NCI-H526 treated with DMSO at 0.1 percent for 48 hours (cell line): ENCODE results near the gene FHL2.

Experiments used
- DNase-seq: peaks from one replicate; lab custom pipeline; 2025; lab: John Stamatoyannopoulos, UW

Gene FHL2

DNA sequence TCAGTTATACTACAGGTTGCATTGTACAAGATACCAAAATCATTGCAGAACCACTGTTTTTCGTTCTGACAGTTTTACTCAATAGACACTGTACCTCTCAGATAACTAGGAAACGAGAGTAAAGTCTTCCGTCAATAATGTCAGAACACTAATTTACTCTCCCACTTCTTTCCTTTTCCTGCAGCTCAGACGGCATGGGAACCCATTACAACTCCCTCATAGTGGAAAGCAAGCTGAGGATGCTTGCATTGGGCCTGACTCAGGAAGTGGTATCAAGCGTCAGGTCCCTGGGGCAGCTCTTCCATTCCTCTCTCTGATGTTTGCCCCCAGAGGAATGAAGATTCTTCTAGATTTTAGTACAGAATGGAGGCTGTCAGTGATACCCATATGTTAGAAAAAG, 23.9 kb upstream of the FHL2 start:
- DNase-seq: no peak

DNA sequence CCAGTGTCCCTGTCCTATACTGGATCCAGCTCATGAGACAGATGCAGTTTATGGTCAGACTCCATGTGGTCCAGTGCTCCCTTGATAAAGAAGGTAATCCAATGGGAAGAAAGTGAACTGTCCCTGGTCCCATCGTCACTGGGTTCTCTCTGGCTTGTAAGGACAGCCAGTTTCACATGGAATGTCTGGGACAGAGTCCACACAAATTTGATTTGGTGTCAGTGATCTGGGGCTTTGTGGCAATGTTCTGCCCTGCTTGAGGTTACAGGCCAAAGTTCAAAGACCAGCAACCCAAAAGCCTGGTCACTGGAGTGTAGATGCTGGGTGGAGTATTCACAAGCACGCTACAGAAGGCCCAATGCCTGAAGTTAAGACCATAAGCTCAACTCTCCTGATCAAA, 22.2 kb upstream of the FHL2 start:
- DNase-seq: no peak

GRCh38 chr2:105418522-105418921, 19.7 kb upstream of the FHL2 start:
- no peak for DNase-seq

DNA sequence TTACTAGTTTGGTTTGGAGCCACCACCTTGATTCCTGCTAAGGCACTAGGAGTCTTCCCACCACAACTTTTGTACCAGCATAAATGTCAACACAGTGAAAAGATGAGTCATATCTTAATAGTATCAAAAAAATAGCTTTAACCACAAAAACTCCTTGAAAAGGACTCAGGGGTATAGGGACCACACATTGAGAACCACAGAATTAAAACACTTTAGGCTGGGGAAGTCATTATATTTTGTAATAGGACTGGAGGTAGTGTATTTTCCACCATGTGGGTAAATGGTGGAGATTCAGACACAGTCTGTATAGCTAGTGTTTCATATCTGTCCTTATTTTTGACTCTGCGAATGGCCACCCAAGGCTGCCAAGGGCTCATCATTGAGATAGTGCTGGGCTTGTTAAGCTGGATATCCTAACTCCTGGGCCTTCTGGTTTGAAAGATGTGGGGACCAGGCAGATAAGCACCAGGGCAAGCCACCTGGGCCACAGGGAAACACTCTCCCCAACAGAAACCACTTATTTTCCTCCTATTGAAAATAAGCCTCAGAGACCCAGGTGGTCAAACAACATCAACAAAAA, 19.1 kb upstream of the FHL2 start:
- DNase-seq: no peak

- DNase-seq: no peak
Measured at GRCh38 chr2:105416156-105416555, 17.3 kb upstream of the FHL2 start.

DNA sequence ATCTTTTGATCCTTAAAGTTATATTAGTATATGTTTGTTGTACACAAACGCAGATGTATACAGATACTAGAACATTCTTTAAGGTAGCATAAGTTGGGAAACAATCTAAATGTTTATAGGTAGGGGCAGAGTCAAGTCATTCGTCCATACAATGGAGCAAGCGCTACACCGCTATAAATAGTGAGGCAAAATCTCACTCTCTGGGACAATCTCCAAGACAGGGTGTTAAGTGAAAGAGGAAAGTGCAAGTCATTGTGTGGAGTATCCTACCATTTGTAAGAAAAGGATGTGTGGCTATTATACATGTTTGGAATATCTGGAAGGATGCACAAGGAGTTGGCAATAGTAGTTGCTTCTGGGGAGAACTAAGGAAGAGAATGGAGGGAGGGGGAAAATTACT, 16.2 kb upstream of the FHL2 start:
- no peak for DNase-seq

DNA sequence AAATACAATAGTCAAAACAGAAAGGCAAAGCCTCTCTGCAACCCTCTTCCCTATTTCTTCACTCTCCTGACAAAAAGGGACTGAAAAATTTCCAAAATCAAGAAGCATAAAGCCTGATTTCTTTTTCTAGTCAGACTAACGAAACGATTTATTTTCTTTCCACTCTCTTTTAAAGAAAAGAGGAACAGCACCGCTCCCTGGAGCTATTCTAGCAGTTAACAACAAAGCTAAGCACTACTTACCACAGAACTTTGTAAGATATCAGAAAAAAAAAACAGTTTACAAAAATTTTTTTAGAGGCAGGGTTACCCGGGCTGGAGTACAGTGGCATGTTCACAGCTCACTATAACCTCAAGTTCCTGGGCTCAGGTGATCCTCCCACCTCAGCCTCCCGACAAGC, 14.4 kb upstream of the FHL2 start:
- no peak for DNase-seq

- DNase-seq: no peak
Measured at GRCh38 chr2:105412584-105412983, 13.7 kb upstream of the FHL2 start.

DNA sequence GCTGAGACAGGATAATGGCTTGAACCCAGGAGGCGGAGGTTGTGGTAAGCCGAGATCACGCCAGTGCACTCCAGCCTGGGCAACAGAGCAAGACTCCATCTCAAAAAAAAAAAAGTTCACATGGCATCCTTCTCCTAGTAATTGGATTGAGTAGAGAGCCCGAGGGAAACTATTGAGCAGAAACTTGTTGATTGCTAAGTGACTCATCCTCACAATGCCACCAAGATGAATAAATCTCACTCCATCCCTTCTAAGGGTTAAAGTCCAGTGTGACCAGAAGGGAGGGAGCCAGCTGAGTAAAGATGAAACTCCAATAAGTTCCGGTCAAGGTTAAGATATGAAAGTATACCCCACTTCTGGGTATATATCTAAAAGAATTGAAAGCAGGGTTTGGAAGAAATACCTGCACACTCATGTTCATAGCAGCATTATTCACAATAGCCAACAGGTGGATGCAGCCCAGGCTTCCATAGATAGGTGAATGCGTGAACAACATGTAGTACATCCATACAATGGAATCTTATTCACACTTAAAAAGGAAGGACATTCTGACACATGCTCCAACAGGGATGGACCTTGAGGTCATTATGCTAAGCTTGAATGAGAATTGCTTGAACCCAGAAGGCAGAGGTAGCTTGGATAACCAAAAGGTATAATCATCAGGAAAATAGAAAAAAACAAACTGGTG, 13.0 kb upstream of the FHL2 start:
- DNase-seq: no peak

DNA sequence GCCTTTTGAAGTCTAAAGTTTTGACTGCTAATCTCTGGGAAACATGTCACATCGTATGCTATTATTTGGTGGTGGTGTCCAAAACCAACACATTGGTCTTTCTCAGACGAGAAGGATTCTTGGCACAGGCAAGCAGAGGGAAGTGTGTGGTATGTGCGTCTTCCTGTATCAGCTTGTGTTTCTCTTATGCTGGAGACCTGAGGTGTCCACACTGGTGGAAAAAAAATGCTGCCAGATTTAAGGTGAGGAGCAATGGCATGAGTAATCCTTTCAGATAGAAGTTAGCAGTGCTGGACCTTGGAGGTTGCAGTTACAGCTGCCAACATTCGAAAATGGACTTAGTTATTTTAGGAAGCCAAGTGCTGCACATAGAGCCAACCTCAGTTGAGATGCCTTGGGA, 11.7 kb upstream of the FHL2 start:
- DNase-seq: no peak

DNA sequence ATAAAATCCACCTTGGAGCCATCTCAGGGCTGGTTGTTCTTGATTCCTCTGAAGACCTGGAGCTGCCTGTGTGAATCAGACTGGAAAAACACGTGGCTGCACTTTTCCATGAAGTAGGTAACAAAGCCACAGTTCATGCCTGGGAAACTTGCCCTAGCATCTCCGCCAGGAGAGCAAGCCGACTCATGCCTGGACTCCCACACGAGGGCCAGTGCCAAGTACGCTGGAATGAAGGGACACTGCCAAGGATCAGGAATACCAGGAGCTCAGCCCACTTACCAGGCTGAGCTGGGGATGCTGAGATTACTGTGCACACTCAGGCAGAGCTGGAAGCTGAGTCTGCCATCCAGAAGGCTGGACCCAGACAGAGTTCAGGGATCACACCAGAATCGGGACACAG, 10.9 kb upstream of the FHL2 start:
- DNase-seq: no peak

- DNase-seq: no peak
Measured at GRCh38 chr2:105407946-105408743, 9.3 kb upstream of the FHL2 start.

- DNase-seq: no peak
Measured at GRCh38 chr2:105406221-105406620, 7.4 kb upstream of the FHL2 start.

- no peak for DNase-seq
Measured at GRCh38 chr2:105405291-105405690, 6.4 kb upstream of the FHL2 start.

DNA sequence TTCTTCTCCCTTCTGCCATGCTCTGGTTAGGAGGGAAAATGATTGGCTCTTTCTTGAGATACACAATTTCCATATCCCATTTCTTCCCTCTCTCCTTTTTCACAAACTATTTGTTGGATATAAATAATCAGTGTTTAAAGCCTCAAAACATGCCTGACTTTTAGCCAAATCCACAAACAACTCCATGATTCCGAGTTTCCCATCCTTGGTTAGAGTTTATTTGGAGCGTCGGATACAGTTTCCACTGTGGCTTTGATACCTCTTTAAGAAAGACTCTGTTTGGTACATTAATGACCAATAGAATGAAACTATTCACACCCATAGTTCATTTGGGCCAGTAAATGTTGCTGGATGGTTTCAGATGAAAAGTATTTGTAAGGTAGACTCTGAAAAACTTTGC, 5.9 kb upstream of the FHL2 start:
- DNase-seq: no peak

DNA sequence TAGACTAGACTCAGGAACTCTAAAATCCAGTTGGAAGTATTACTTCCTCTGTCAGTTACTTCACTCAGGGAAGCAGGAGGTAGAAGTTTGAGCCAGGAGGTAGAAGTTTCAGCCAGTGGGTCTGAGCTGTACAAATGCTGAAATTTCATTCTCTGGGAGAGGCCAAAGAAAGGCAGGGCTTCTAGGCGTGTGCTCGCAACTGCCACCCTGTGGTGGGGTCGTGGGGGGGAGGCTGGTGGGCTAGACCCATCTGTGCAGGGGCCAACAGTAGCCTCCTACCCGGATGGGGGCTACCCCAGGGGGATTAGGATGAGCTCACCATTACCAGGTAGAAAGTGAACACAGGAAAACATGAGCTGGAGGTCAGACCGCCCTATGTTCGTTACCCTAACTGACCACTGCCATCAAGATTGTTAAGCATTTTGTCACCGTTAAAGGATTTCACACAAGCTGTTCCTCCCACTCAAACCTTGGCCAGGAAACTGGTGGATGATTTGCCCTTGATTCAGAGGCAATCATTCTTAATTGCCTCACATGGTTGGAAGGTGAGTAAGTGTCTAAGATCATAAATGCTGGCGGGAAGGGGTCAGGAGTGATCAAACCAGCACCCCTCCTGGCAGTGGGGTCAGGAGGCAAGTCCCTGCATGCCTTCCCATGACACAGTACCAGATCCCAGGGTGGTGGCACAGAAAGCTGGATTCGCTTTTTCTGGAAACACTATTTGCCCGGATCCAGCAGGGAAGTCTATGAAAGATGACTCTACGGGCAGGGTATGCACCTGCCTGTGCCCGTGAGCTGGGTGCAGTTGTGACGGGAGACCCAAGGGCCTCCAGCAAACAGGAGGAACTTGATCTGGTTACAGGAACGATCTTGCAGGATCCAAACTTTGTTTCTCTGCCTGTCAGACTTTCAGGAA, 5.2 kb upstream of the FHL2 start:
- DNase-seq: no peak

DNA sequence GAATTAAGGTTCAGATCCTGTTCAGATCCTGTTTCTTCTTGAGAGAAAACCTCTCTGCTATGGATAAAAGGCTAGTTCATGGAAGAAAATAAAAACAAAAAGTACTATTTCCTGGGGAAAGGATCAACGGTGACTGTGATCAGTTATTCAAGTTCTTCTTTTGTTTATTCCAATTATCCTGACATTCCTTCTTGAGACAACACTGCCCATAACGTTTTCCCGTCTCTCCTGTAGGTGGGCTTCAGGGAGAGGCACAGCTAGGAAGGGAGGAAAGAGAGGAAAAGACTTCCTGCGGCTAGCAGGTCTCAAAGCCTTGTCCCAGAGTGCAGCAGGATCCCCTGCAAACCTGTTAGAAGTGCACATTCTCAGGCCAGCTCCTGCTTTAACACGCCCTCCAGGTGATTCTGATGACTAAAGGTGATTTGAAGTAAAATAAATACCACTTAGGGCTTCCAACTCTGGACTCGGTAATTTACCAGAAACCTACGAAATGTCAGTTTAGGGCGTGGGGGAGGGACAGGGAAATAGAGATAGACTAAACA, 4.5 kb upstream of the FHL2 start:
- DNase-seq: no peak

GRCh38 chr2:105402809-105403208, 4.0 kb upstream of the FHL2 start:
- DNase-seq: no peak

DNA sequence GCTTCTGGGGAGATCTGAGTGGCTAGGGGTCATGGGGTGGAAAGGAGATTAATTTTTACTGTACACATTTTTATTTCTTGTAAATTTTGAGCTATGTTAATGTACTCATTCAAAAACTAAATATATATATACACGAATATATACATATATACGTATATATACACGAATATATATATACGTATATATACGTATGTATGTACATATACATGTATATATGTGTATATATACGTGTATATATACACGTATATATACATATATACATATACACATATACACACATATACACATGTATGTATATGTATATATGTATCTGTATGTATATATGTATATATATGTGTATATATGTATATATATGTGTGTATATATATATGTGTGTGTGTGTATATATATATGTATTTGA, 3.0 kb upstream of the FHL2 start:
- DNase-seq: no peak

DNA sequence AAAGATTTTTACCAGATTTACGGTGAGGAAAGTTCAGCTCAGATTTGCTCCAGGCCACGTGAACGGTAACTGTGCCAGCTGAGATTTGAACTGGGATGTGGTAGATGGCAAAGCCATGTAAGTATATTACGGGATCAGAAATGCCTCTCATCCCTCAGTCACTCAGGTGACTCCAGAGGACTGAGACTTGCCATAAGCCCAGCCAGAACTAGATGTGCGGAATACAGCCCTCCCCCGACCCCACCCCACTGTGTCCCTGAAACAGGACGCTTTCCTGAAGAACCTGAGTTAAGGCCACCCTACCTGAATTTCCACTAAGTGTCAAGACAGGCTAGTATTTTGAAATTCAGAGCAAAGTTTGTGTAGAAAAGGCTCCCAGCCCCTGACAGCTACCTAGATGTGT, 1.3 kb upstream of the FHL2 start:
- no peak for DNase-seq

GRCh38 chr2:105399207-105399861, 483 bp upstream of the FHL2 start:
- DNase-seq: no peak

- peak; percentile 36 for DNase-seq
Measured at GRCh38 chr2:105397953-105398335, 907 bp downstream of the FHL2 start.
